ACHN (cell line): ENCODE measurements around the gene ASS1.

Experiments used
- DNase-seq: peaks from one replicate; pipeline ENCODE4 v3.0.0-alpha.2; 2015
- in situ Hi-C: cut with HindIII; loops from 2 replicates; pipeline ENCODE4 v1.10.0; 2017; ENCODE audit warnings: low sequenced_read_pairs, low pct_ligation_motif_present, low pct_unique_long_range_greater_than_20kb

ASS1 gene

GRCh38 chr9:130448035-130448624 is 3.4 kb downstream of the ASS1 start:
- in situ Hi-C loops = no loop called here
- DNase-seq = no peak

GRCh38 chr9:130448771-130449603 is 4.2 kb downstream of the ASS1 start:
- no peak for DNase-seq
- in situ Hi-C loops = no loop called here

- in situ Hi-C loops = no loop called here
- DNase-seq = peak; percentile 36
Measured at GRCh38 chr9:130450344-130451003, 5.7 kb downstream of the ASS1 start.

- in situ Hi-C loops = no loop called here
- no peak for DNase-seq
Measured at GRCh38 chr9:130451004-130451390, 6.2 kb downstream of the ASS1 start.

- DNase-seq = peak; percentile 91
- in situ Hi-C loops = no loop called here
Measured at GRCh38 chr9:130451509-130452388, 7.0 kb downstream of the ASS1 start.

- DNase-seq = no peak
- in situ Hi-C loops = no loop called here
Measured at GRCh38 chr9:130452835-130453234, 8.1 kb downstream of the ASS1 start.

GRCh38 chr9:130453487-130453886 is 8.7 kb downstream of the ASS1 start:
- in situ Hi-C loops = no loop called here
- peak; percentile 50 for DNase-seq

GRCh38 chr9:130454096-130454811 is 9.5 kb downstream of the ASS1 start:
- DNase-seq = no peak
- in situ Hi-C loops = no loop called here

GRCh38 chr9:130454812-130455325 is 10.1 kb downstream of the ASS1 start:
- DNase-seq = no peak
- in situ Hi-C loops = no loop called here

- no peak for DNase-seq
- in situ Hi-C loops = no loop called here
Measured at GRCh38 chr9:130458027-130458803, 13.5 kb downstream of the ASS1 start.

GRCh38 chr9:130458804-130459067 is 14.0 kb downstream of the ASS1 start:
- in situ Hi-C loops = no loop called here
- no peak for DNase-seq

GRCh38 chr9:130459151-130459550 is 14.4 kb downstream of the ASS1 start:
- DNase-seq = no peak
- in situ Hi-C loops = no loop called here

GRCh38 chr9:130459941-130460669 is 15.3 kb downstream of the ASS1 start:
- in situ Hi-C loops = no loop called here
- DNase-seq = no peak

- in situ Hi-C loops = no loop called here
- peak; percentile 33 for DNase-seq
Measured at GRCh38 chr9:130461218-130461630, 16.5 kb downstream of the ASS1 start.

GRCh38 chr9:130461731-130462130 is 17.0 kb downstream of the ASS1 start:
- in situ Hi-C loops = no loop called here
- DNase-seq = no peak

GRCh38 chr9:130462685-130463540 is 18.2 kb downstream of the ASS1 start:
- in situ Hi-C loops = no loop called here
- DNase-seq = no peak
